Stimulated activated CD8-positive, alpha-beta memory T cell treated with anti-CD3 and anti-CD28 coated beads, Interleukin-4, amount 100 ng/mL, for 48 hours (primary cell): Measurements from ENCODE around the gene PTK6.
A peak's percentile ranks its signal among the peaks of the same experiment; 100 is the strongest.

ENCODE experiments used
- DNase-seq: peaks from one replicate; pipeline ENCODE4 v3.0.0-alpha.2; 2020

Gene PTK6

GRCh38 chr20:63505281-63505680 is 31.9 kb downstream of the PTK6 start:
- DNase-seq, result no peak

GRCh38 chr20:63504642-63505041 is 32.5 kb downstream of the PTK6 start:
- no peak for DNase-seq

GRCh38 chr20:63503524-63503923 is 33.7 kb downstream of the PTK6 start:
- no peak for DNase-seq

- no peak for DNase-seq
Observed at GRCh38 chr20:63502671-63503172, 34.5 kb downstream of the PTK6 start.

- DNase-seq, result no peak
Observed at GRCh38 chr20:63501818-63502670, 35.1 kb downstream of the PTK6 start.

- DNase-seq, result no peak
Observed at GRCh38 chr20:63500902-63501817, 36.0 kb downstream of the PTK6 start.

GRCh38 chr20:63500151-63500901 is 36.9 kb downstream of the PTK6 start:
- DNase-seq, result no peak

- no peak for DNase-seq
Observed at GRCh38 chr20:63499338-63499969, 37.7 kb downstream of the PTK6 start.

GRCh38 chr20:63498960-63499337 is 38.2 kb downstream of the PTK6 start, which contains the start of gene EEF1A2:
EEF1A2 (minus strand) TSS chr20:63499083; CDS start chr20:63497763, 1,320 bp downstream.
- DNase-seq, result no peak

GRCh38 chr20:63497946-63498935 is 38.9 kb downstream of the PTK6 start:
- DNase-seq, result no peak

- DNase-seq, result no peak
Observed at GRCh38 chr20:63497138-63497945, 39.8 kb downstream of the PTK6 start.

GRCh38 chr20:63496596-63497120 is 40.5 kb downstream of the PTK6 start:
- no peak for DNase-seq

GRCh38 chr20:63495741-63496595 is 41.2 kb downstream of the PTK6 start:
- peak; percentile 88 for DNase-seq

- no peak for DNase-seq
Observed at GRCh38 chr20:63495167-63495720, 41.9 kb downstream of the PTK6 start.

GRCh38 chr20:63494420-63495166 is 42.6 kb downstream of the PTK6 start:
- no peak for DNase-seq

- DNase-seq, result no peak
Observed at GRCh38 chr20:63494084-63494419, 43.1 kb downstream of the PTK6 start.

GRCh38 chr20:63493563-63494020 is 43.6 kb downstream of the PTK6 start:
- DNase-seq, result no peak

- DNase-seq, result no peak
Observed at GRCh38 chr20:63492982-63493381, 44.2 kb downstream of the PTK6 start.
